Measurements from ENCODE around the gene ATRN. TPM values are rescaled to one million over a fixed set of nuclear protein-coding genes. Genes with fewer than 3 reads are reported as not detected.
"Not testable (repeated sequence)": the region's sequence is repeated elsewhere in the genome, so short reads cannot be mapped to it uniquely, and the experiment has no call there.

The ATRN gene
- total RNA-seq, 1 donor from 2014 or later: 42.9 TPM

GRCh38 chr20:3576363-3576762, 105.5 kb downstream of the ATRN start:
- no peak for DNase-seq

- DNase-seq: no peak
Observed at GRCh38 chr20:3577366-3577765, 106.5 kb downstream of the ATRN start.

- DNase-seq: no peak
Observed at GRCh38 chr20:3580412-3580811, 109.6 kb downstream of the ATRN start.

- DNase-seq: no peak
Observed at GRCh38 chr20:3583765-3584164, 112.9 kb downstream of the ATRN start.

- no peak for DNase-seq
Observed at GRCh38 chr20:3586093-3586492, 115.3 kb downstream of the ATRN start.

- no peak for DNase-seq
Observed at GRCh38 chr20:3590164-3590563, 119.3 kb downstream of the ATRN start.

- no peak for DNase-seq
Observed at GRCh38 chr20:3592931-3593330, 122.1 kb downstream of the ATRN start.

GRCh38 chr20:3595541-3595940, 124.7 kb downstream of the ATRN start:
- DNase-seq: no peak

- DNase-seq: peak; percentile 4
Observed at GRCh38 chr20:3603108-3603507, 132.3 kb downstream of the ATRN start.

GRCh38 chr20:3605386-3605886, 134.6 kb downstream of the ATRN start:
- DNase-seq: not testable (repeated sequence)

- DNase-seq: no peak
Observed at GRCh38 chr20:3606021-3606420, 135.2 kb downstream of the ATRN start.

GRCh38 chr20:3611901-3612300, 141.1 kb downstream of the ATRN start:
- no peak for DNase-seq

GRCh38 chr20:3612795-3613572, 142.2 kb downstream of the ATRN start:
- no peak for DNase-seq

- no peak for DNase-seq
Observed at GRCh38 chr20:3613821-3614440, 143.1 kb downstream of the ATRN start.

GRCh38 chr20:3614466-3614865, 143.6 kb downstream of the ATRN start:
- DNase-seq: no peak

GRCh38 chr20:3615171-3615840, 144.5 kb downstream of the ATRN start:
- not testable (repeated sequence) for DNase-seq

- peak; percentile 34 for DNase-seq
Observed at GRCh38 chr20:3616250-3616649, 145.4 kb downstream of the ATRN start.

GRCh38 chr20:3621111-3621510, 150.3 kb downstream of the ATRN start:
- DNase-seq: no peak

GRCh38 chr20:3622406-3622805, 151.6 kb downstream of the ATRN start:
- DNase-seq: no peak

- no peak for DNase-seq
Observed at GRCh38 chr20:3627476-3627875, 156.7 kb downstream of the ATRN start.

GRCh38 chr20:3628502-3629314, 157.9 kb downstream of the ATRN start:
- DNase-seq: no peak

- DNase-seq: no peak
Observed at GRCh38 chr20:3629893-3630292, 159.1 kb downstream of the ATRN start.

- DNase-seq: no peak
Observed at GRCh38 chr20:3630429-3630828, 159.6 kb downstream of the ATRN start.
